HCT116 (cell line): ENCODE measurements around the gene PRKCA. TPM values are rescaled to one million over a fixed set of nuclear protein-coding genes. Genes with fewer than 3 reads are reported as not detected.

Source experiments
- ATAC-seq: fragments of 200-7000 bp; cut with Tn5 transposase; 2 replicates; pipeline ENCODE4 v1.9.1; 2020; ENCODE audit warnings: mild to moderate bottlenecking, moderate library complexity
- BruUV-seq: library from RNA; stranded (reverse); fragments of 400-500 nt; replicated peaks from 2 replicates; lab custom pipeline; 2021; lab: Mats Ljungman, UMichigan
- CTCF ChIA-PET: fragments of 300-600 bp; sonication (Branson Sonifier 250); formaldehyde crosslinking; loops from one replicate; lab custom pipeline; 2021; ENCODE audit warnings: antibody characterized with exemption; lab: Charles Lee
- POLR2A ChIA-PET: fragments of 300-600, 350-600 bp; sonication (Branson Sonifier 250); formaldehyde crosslinking; loops from one replicate; lab custom pipeline; 2021; ENCODE audit warnings: antibody characterized with exemption; lab: Charles Lee
- RAD21 ChIA-PET, 2 experiments: fragments of 300-600 bp; sonication (Branson Sonifier 250); formaldehyde crosslinking; loops; one replicate each; lab custom pipeline; 2023; ENCODE audit warnings: low total read pairs in 2 of 2; ENCODE audit not compliant: uncharacterized antibody in 2 of 2, unreplicated experiment in 2 of 2, low non-redundant PET in 1 of 2; lab: Charles Lee
- DNase-seq: peaks from one replicate; pipeline ENCODE4 v3.0.0-alpha.2; 2010; ENCODE audit warnings: low read depth, low spot score
- H2AFZ ChIP-seq: fragments of 200-600 bp; shearing (Covaris generic), sonication (generic); 2 replicates; pipeline ENCODE4 v1.6.1; 2017; ENCODE audit warnings: low read depth, mixed run types, mixed read lengths, antibody characterized with exemption, low read length; ENCODE audit not compliant: poor library complexity, severe bottlenecking
- H3K27ac ChIP-seq: 2 replicates; pipeline ENCODE4 v1.5.1; 2012; ENCODE audit warnings: low read depth, low read length
- H3K27me3 ChIP-seq: fragments of 200-600 bp; sonication (generic); 2 replicates; pipeline ENCODE4 v1.6.1; 2016; ENCODE audit warnings: mixed run types, low read length, mixed read lengths; ENCODE audit not compliant: insufficient read depth
- H3K36me3 ChIP-seq, 2 experiments: fragments of 200-500 bp in 1 of 2; fragments of 200-600 bp in 1 of 2; sonication (Bioruptor generic) in 1 of 2; sonication (generic) in 1 of 2; 2 replicates each; pipeline versions ENCODE4 v1.5.1 to v1.6.1; 2014 to 2016; ENCODE audit warnings: low read length in 2 of 2, inconsistent platforms in 1 of 2, mixed read lengths in 1 of 2, mixed run types in 1 of 2; ENCODE audit not compliant: insufficient read depth in 2 of 2, control insufficient read depth in 1 of 2
- H3K4me1 ChIP-seq, 2 experiments: fragments of 200-600 bp in 1 of 2; sonication (generic) in 1 of 2; 2 replicates each; pipeline versions ENCODE4 v1.5.1 to v1.6.1; 2012 to 2017; ENCODE audit warnings: low read length in 2 of 2, inconsistent platforms in 1 of 2, mild to moderate bottlenecking in 1 of 2, mixed read lengths in 1 of 2, mixed run types in 1 of 2, moderate library complexity in 1 of 2; ENCODE audit not compliant: insufficient read depth in 2 of 2, control insufficient read depth in 1 of 2
- H3K4me2 ChIP-seq: fragments of 200-600 bp; sonication (generic); 2 replicates; pipeline ENCODE4 v1.6.1; 2017; ENCODE audit warnings: mixed run types, low read length, mixed read lengths
- H3K4me3 ChIP-seq, 2 experiments: fragments of 200-600 bp in 1 of 2; sonication (generic) in 1 of 2; replicated peaks in 1 of 2; 2 replicates each; pipeline ENCODE4 v1.5.1; 2011 to 2016; ENCODE audit warnings: low read length in 2 of 2, control low read depth in 1 of 2, low read depth in 1 of 2, mild to moderate bottlenecking in 1 of 2, mixed read lengths in 1 of 2, mixed run types in 1 of 2
- H3K79me2 ChIP-seq: fragments of 200-600 bp; sonication (generic); 2 replicates; pipeline ENCODE4 v1.6.1; 2017; ENCODE audit warnings: mild to moderate bottlenecking, mixed run types, low read length, moderate library complexity, mixed read lengths; ENCODE audit not compliant: insufficient read depth
- H3K9ac ChIP-seq: fragments of 200-600 bp; sonication (generic); 2 replicates; pipeline ENCODE4 v1.6.1; 2016; ENCODE audit warnings: low read length, mixed read lengths
- H3K9me2 ChIP-seq: fragments of 200-600 bp; sonication (generic), shearing (Covaris generic); 2 replicates; pipeline ENCODE4 v1.6.1; 2017; ENCODE audit warnings: mixed run types, mild to moderate bottlenecking, moderate library complexity; ENCODE audit not compliant: insufficient read depth
- H3K9me3 ChIP-seq, 2 experiments: fragments of 200-500 bp in 1 of 2; fragments of 200-600 bp in 1 of 2; sonication (Bioruptor generic) in 1 of 2; sonication (generic) in 1 of 2; 2 replicates each; pipeline ENCODE4 v1.6.1; 2014 to 2017; ENCODE audit warnings: low read length in 2 of 2, mixed read lengths in 2 of 2, inconsistent platforms in 1 of 2, low read depth in 1 of 2, mild to moderate bottlenecking in 1 of 2, mixed run types in 1 of 2, moderate library complexity in 1 of 2; ENCODE audit not compliant: control insufficient read depth in 1 of 2, insufficient read depth in 1 of 2
- H4K20me1 ChIP-seq: fragments of 200-600 bp; sonication (generic), shearing (Covaris generic); 2 replicates; pipeline ENCODE4 v1.6.1; 2017; ENCODE audit warnings: mixed run types, mild to moderate bottlenecking, moderate library complexity; ENCODE audit not compliant: insufficient read depth
- CBX3 ChIP-seq: IDR thresholded peaks from 2 replicates; pipeline ENCODE4 v1.6.1; 2012; ENCODE audit warnings: low read depth
- EGR1 ChIP-seq: IDR thresholded peaks from 2 replicates; pipeline ENCODE4 v1.6.1; 2012; ENCODE audit warnings: low read depth
- ELF1 ChIP-seq: IDR thresholded peaks from 2 replicates; pipeline ENCODE4 v1.6.1; 2012; ENCODE audit warnings: low read depth, borderline replicate concordance
- EZH2 ChIP-seq: fragments of 200-600 bp; sonication (generic); IDR thresholded peaks from 2 replicates; pipeline ENCODE4 v1.6.1; 2017; ENCODE audit warnings: antibody characterized with exemption, mixed run types
- POLR2AphosphoS5 ChIP-seq: IDR thresholded peaks from 2 replicates; pipeline ENCODE4 v1.6.1; 2011; ENCODE audit warnings: mild to moderate bottlenecking, low read depth, low read length, moderate library complexity
- RAD21 ChIP-seq: IDR thresholded peaks from 2 replicates; pipeline ENCODE4 v1.6.1; 2012; ENCODE audit warnings: low read depth, mild to moderate bottlenecking
- SP1 ChIP-seq: IDR thresholded peaks from 2 replicates; pipeline ENCODE4 v1.6.1; 2012; ENCODE audit warnings: low read depth
- intact Hi-C: fragments of 100-400 bp; cut with micrococcal nuclease; formaldehyde crosslinking; loops from 2 replicates; pipeline ENCODE4 v1.10.0; 2022
- total RNA-seq: library from RNA; stranded (reverse); gene quantifications from one replicate; pipeline ENCODE4 v1.2.1, GENCODE V29; 2021; ENCODE audit not compliant: unreplicated experiment
- TF ChIP-seq, protein P1 (sequence below): IDR thresholded peaks from 2 replicates; pipeline ENCODE4 v1.6.1; 2012
- TF ChIP-seq, protein P2 (sequence below): IDR thresholded peaks from 2 replicates; pipeline ENCODE4 v1.6.1; 2012
- TF ChIP-seq, protein P3 (sequence below): IDR thresholded peaks from 2 replicates; pipeline ENCODE4 v1.6.1; 2011; ENCODE audit warnings: mild to moderate bottlenecking, low read length, moderate library complexity; ENCODE audit not compliant: insufficient replicate concordance; ENCODE audit errors: extremely low read depth

The PRKCA gene
- total RNA-seq, 1 experiment from 2014 or later, result 18.8 TPM

DNA sequence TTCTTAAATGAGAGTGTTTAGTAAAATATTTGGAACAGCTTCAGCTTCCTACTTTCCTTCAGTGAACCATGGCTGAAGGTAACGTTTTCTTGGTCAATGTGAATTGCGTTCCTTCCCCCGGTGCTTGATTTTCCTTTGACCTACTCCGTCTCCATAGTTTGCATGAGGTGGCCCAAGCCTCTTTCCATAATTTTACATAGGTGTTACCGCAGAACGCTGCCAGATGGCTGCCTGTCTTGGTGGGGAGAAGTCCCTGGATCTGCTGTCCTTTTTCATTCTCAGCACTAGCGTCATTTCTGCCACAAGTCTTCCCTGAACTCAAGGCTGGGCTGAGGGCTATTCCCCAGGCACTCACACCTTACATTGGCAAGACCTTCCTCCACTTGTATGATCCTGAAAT, 178.4 kb downstream of the PRKCA start:
- no TSS peak for BruUV-seq
- ATAC-seq, result no peak
- CTCF ChIA-PET, result no interaction called here
- intact Hi-C loops, result no loop called here
- POLR2A ChIA-PET, result no interaction called here
- Histone ChIP-seq H4K20me1 (no peaks in the 10 kb centered on the region), H2AFZ (no peak overlapping the region), H3K4me2 (no peak overlapping the region), H3K9me3 (no peaks in the 10 kb centered on the region), H3K79me2 (no peaks in the 10 kb centered on the region), H3K4me3 (no peak overlapping the region), H3K36me3 (no peaks in the 10 kb centered on the region), H3K4me1 (peaks cover 6 to 10% of the 10 kb centered on the region in 2 experiments), H3K27ac (no peak overlapping the region), H3K27me3 (no peaks in the 10 kb centered on the region), H3K9me2 (no peaks in the 10 kb centered on the region), H3K9ac (no peak overlapping the region)
- RAD21 ChIA-PET, result no interaction called here
- TF ChIP-seq, protein P1, sequence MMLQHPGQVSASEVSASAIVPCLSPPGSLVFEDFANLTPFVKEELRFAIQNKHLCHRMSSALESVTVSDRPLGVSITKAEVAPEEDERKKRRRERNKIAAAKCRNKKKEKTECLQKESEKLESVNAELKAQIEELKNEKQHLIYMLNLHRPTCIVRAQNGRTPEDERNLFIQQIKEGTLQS, result no peak
- no peak for TF ChIP-seq ELF1
- no peak for TF ChIP-seq EZH2
- TF ChIP-seq, protein P2, sequence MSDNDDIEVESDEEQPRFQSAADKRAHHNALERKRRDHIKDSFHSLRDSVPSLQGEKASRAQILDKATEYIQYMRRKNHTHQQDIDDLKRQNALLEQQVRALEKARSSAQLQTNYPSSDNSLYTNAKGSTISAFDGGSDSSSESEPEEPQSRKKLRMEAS, result no peak
- TF ChIP-seq POLR2AphosphoS5, result no peak
- DNase-seq, result no peak

DNA sequence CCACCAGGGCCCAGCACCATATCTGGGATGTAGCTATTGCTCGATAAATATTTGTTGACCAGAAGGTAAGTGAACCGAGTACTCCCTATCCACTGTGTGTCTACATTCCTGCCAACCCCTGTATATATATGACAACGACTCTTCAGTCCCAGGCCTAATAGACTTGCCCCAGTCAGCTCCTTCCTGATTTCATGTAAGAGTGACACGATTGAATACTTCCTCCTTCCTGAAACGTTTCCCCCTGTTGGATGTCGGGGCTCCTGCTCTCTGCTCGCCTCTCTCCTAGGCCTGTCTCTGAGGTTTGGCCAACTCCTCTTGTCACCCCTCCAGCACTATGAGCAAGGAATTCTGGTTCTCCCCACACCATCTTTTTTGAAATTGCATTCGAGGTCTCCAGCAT, 178.9 kb downstream of the PRKCA start:
- Histone ChIP-seq H3K79me2 (no peaks in the 10 kb centered on the region), H3K9ac (no peak overlapping the region), H3K36me3 (no peaks in the 10 kb centered on the region), H2AFZ (no peak overlapping the region), H3K4me1 (peaks cover 1 to 5% of the 10 kb centered on the region in 2 experiments; a peak in 3 of 4 replicates), H3K9me2 (no peaks in the 10 kb centered on the region), H4K20me1 (no peaks in the 10 kb centered on the region), H3K9me3 (no peaks in the 10 kb centered on the region), H3K4me3 (no peak overlapping the region), H3K27ac (no peak overlapping the region), H3K4me2 (no peak overlapping the region), H3K27me3 (no peaks in the 10 kb centered on the region)
- ChIA-PET CTCF (no interaction called here), RAD21 (no interaction called here), POLR2A (no interaction called here)
- intact Hi-C loops, result no loop called here
- ATAC-seq (no peak), DNase-seq (no peak)
- BruUV-seq, result no TSS peak
- TF ChIP-seq CBX3, result no peak
- TF ChIP-seq RAD21, result no peak
- no peak for TF ChIP-seq SP1
- TF ChIP-seq, protein P3, sequence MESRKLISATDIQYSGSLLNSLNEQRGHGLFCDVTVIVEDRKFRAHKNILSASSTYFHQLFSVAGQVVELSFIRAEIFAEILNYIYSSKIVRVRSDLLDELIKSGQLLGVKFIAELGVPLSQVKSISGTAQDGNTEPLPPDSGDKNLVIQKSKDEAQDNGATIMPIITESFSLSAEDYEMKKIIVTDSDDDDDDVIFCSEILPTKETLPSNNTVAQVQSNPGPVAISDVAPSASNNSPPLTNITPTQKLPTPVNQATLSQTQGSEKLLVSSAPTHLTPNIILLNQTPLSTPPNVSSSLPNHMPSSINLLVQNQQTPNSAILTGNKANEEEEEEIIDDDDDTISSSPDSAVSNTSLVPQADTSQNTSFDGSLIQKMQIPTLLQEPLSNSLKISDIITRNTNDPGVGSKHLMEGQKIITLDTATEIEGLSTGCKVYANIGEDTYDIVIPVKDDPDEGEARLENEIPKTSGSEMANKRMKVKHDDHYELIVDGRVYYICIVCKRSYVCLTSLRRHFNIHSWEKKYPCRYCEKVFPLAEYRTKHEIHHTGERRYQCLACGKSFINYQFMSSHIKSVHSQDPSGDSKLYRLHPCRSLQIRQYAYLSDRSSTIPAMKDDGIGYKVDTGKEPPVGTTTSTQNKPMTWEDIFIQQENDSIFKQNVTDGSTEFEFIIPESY, result no peak
- TF ChIP-seq EGR1, result no peak
